Uterus (tissue), 4 donors: ENCODE results near the gene NRXN3. TPM values are rescaled to one million over a fixed set of nuclear protein-coding genes. Genes with fewer than 3 reads are reported as not detected.

ENCODE experiments used
- DNase-seq, 2 donors: peaks; one replicate each; pipeline ENCODE4 v3.0.0-alpha.2; 2019 to 2020
- H3K27ac ChIP-seq, 2 donors: fragments of 200-600 bp; sonication (generic); 1 replicate in 1 of 2; 2 replicates in 1 of 2; pipeline ENCODE4 v1.5.1; 2016 to 2018
- H3K27me3 ChIP-seq, 2 donors: fragments of 200-600 bp; sonication (generic); one replicate each; pipeline ENCODE4 v1.5.1; 2018 to 2019; ENCODE audit warnings: control low read depth in 1 of 2
- H3K36me3 ChIP-seq, 2 donors: fragments of 200-600 bp; sonication (generic); one replicate each; pipeline ENCODE4 v1.5.1; 2019; ENCODE audit warnings: control low read depth in 1 of 2
- H3K4me1 ChIP-seq, 2 donors: fragments of 200-600 bp; sonication (generic); one replicate each; pipeline ENCODE4 v1.5.1; 2018 to 2019; ENCODE audit warnings: control low read depth in 1 of 2
- H3K4me3 ChIP-seq, 2 donors: fragments of 200-600 bp; sonication (generic); 1 replicate in 1 of 2; 2 replicates in 1 of 2; pipeline ENCODE4 v1.5.1; 2018 to 2019; ENCODE audit warnings: mild to moderate bottlenecking in 1 of 2
- H3K9me3 ChIP-seq, 2 donors: fragments of 200-600 bp; sonication (generic); one replicate each; pipeline ENCODE4 v1.5.1; 2019; ENCODE audit warnings: control low read depth in 1 of 2
- CTCF ChIP-seq, 4 experiments: fragments of 200-600 bp in 2 of 4; fragments of 450-650 bp in 2 of 4; sonication (generic) in 2 of 4; IDR thresholded peaks; one replicate each; pipeline ENCODE4 v1.5.1; 2016 to 2019; ENCODE audit warnings: antibody characterized with exemption in 4 of 4, mild to moderate bottlenecking in 2 of 4, moderate library complexity in 1 of 4
- POLR2A ChIP-seq, 2 donors: fragments of 450-650 bp; IDR thresholded peaks; one replicate each; pipeline ENCODE4 v1.6.1; 2016; ENCODE audit warnings: antibody characterized with exemption in 2 of 2, mild to moderate bottlenecking in 1 of 2, moderate library complexity in 1 of 2
- intact Hi-C: fragments of 100-400 bp; cut with DNase I; formaldehyde crosslinking; loops from one replicate; pipeline ENCODE4 v1.15.1; 2023; ENCODE audit warnings: low total_unique reads
- total RNA-seq, 4 donors: library from RNA; depleted of rRNA in 3 of 4; stranded (reverse); fragments of >200 nt in 3 of 4; gene quantifications; one replicate each; pipeline versions ENCODE4 v1.1.0 to v1.2.4, GENCODE V29; 2014 to 2023
- donor health status: DM: yes; HTN: yes; CAD: no.

Gene NRXN3
- total RNA-seq, 4 donors from 2014 or later, result 2.9 to 17.0 (median 4.4) TPM

DNA sequence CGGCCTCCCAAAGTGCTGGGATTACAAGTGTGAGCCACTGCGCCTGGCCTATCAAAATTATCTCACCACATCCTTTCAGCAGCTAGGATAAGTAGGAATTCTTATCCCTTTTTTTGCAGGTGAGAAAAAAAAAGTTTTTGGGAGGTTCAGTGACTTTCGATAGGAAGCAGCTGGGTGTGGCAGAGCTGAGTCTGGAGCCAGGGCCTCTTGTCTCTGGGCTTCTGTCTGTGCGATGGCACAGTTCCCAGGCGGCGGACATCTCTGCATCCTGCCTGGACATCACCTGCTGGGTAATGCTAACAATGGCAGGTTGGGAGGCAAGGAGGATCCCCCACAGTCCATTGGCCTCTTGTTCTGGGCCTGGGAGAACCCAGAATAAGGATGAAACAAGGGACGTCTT is 12.5 kb downstream of the NRXN3 start:
- Histone ChIP-seq H3K27me3 (no peaks in the 10 kb centered on the region), H3K9me3 (no peaks in the 10 kb centered on the region), H3K36me3 (no peaks in the 10 kb centered on the region), H3K27ac (no peak overlapping the region), H3K4me3 (no peak overlapping the region), H3K4me1 (no peaks in the 10 kb centered on the region)
- intact Hi-C loops, result no loop called here
- TF ChIP-seq POLR2A (IDR thresholded peaks at IDR 0.05), result no peak
- no peak for TF ChIP-seq CTCF (IDR thresholded peaks at IDR 0.05)
- DNase-seq, result no peak

- Histone ChIP-seq H3K4me1 (no peaks in the 10 kb centered on the region), H3K27me3 (no peaks in the 10 kb centered on the region), H3K27ac (no peak overlapping the region), H3K4me3 (no peak overlapping the region), H3K36me3 (no peaks in the 10 kb centered on the region), H3K9me3 (no peaks in the 10 kb centered on the region)
- intact Hi-C loops, result no loop called here
- no peak for DNase-seq
- TF ChIP-seq CTCF (IDR thresholded peaks at IDR 0.05) (no peak), POLR2A (IDR thresholded peaks at IDR 0.05) (no peak)
Observed at GRCh38 chr14:78184157-78184556, 14.0 kb downstream of the NRXN3 start.

DNA sequence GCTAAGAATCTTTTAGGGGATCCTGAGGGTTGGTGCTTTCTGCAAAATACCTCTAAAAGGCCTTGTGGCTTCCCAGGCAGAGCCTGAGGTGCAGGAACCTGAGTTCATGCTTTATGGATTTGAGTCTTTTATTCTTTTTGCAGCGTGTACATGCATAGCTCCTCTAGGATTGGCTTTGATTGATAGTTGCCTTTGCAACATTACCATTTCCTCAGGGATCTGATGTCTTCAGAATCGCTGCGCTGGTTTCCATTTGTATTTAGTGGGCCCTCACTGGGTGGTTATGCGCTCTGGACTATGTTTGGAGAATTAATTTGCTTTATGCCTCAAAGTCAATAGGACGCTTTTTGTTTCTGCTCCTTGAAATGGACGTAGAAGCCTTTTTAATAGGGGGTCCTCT is 16.1 kb downstream of the NRXN3 start:
- H3K4me3 ChIP-seq, result no peak overlapping the region
- H3K36me3 ChIP-seq, result no peaks in the 10 kb centered on the region
- no peaks in the 10 kb centered on the region for H3K27me3 ChIP-seq
- no peaks in the 10 kb centered on the region for H3K4me1 ChIP-seq
- no peak for TF ChIP-seq POLR2A (IDR thresholded peaks at IDR 0.05)
- TF ChIP-seq CTCF (IDR thresholded peaks at IDR 0.05), result no peak
- H3K27ac ChIP-seq, result no peak overlapping the region
- no peak for DNase-seq
- no peaks in the 10 kb centered on the region for H3K9me3 ChIP-seq
- intact Hi-C loops, result no loop called here

DNA sequence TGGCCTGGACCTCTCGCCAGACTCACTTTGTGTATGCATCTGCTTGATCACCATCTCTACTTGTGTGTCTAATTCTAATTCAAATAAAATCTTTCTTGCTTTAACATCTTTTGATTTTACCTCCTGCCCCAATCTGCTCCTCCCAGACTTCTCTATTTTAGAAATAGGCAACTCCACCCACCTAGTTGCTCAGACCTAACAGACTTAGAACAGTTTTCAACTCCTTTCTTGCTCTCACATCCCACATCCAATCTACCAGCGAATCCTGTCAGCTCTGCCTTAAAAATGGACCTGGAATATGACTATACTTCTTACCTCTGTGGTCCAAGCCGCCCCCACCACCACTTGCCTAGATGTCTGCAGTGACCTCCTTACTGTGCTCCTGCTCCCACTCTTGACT is 18.7 kb downstream of the NRXN3 start:
- Histone ChIP-seq H3K4me1 (no peaks in the 10 kb centered on the region), H3K36me3 (no peaks in the 10 kb centered on the region), H3K27ac (no peak overlapping the region), H3K4me3 (no peak overlapping the region), H3K27me3 (no peaks in the 10 kb centered on the region), H3K9me3 (no peaks in the 10 kb centered on the region)
- no peak for TF ChIP-seq POLR2A (IDR thresholded peaks at IDR 0.05)
- TF ChIP-seq CTCF (IDR thresholded peaks at IDR 0.05), result no peak
- no peak for DNase-seq
- intact Hi-C loops, result no loop called here

DNA sequence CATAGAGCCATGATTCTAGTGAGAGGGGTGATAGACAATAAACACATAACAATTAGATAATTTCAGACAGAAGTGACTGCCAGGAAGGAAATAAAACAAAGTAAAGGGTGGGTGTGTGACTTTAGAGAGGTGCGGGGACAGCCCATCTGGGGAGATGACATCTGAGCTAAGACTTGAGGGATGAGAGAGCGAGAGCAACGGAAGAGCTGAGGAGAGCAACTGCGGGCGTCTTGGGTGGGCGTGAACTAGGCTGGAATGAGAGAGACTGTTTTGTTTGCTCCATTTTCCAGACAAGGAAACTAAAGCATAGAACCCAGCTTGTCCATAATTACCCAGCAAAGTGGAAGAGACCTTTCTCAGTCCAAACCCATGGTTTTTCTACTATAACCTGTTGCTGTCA is 25.3 kb downstream of the NRXN3 start:
- no peak overlapping the region for H3K27ac ChIP-seq

More for the DNA sequence above, 25.3 kb downstream of the NRXN3 start:
- Histone ChIP-seq H3K4me1 (no peaks in the 10 kb centered on the region), H3K36me3 (no peaks in the 10 kb centered on the region), H3K27me3 (no peaks in the 10 kb centered on the region), H3K9me3 (no peaks in the 10 kb centered on the region), H3K4me3 (no peak overlapping the region)
- no peak for TF ChIP-seq CTCF (IDR thresholded peaks at IDR 0.05)
- DNase-seq, result no peak
- intact Hi-C loops, result no loop called here
